Neural crest cell (in vitro differentiated cells): Measurements from ENCODE around the gene PRR14. TPM values are rescaled to one million over a fixed set of nuclear protein-coding genes. Genes with fewer than 3 reads are reported as not detected.
A peak's percentile ranks its signal among the peaks of the same experiment; 100 is the strongest.

Experiments used
- DNase-seq: peaks from one replicate; pipeline ENCODE4 v3.0.0; 2021; ENCODE audit warnings: low read depth, mixed read lengths, low spot score
- H3K27ac Mint-ChIP-seq: one replicate; pipeline ENCODE4 v1.8.0; 2021; ENCODE audit warnings: mild to moderate bottlenecking, mixed read lengths; ENCODE audit not compliant: unreplicated experiment
- H3K27me3 Mint-ChIP-seq: 2 replicates; pipeline ENCODE4 v1.8.0; 2021; ENCODE audit warnings: low read depth, mild to moderate bottlenecking, mixed read lengths
- H3K36me3 Mint-ChIP-seq: 2 replicates; pipeline ENCODE4 v1.8.0; 2021; ENCODE audit warnings: low read depth, mild to moderate bottlenecking, mixed read lengths
- H3K4me1 Mint-ChIP-seq: 2 replicates; pipeline ENCODE4 v1.8.0; 2021; ENCODE audit warnings: mixed read lengths
- H3K4me3 Mint-ChIP-seq: one replicate; pipeline ENCODE4 v1.8.0; 2021; ENCODE audit warnings: mild to moderate bottlenecking, mixed read lengths
- H3K9me3 Mint-ChIP-seq: 2 replicates; pipeline ENCODE4 v1.8.0; 2021; ENCODE audit warnings: mixed read lengths
- CTCF ChIP-seq: fragments of 200-600 bp; sonication (generic); conservative IDR thresholded peaks from 2 replicates; pipeline ENCODE4 v1.5.0; 2021; ENCODE audit warnings: antibody characterized with exemption, mild to moderate bottlenecking
- total RNA-seq: library from RNA; stranded (reverse); gene quantifications from 2 replicates; pipeline ENCODE4 v1.2.1, GENCODE V29; 2021

The PRR14 gene
- total RNA-seq, 1 donor from 2014 or later: 67.0 TPM

DNA sequence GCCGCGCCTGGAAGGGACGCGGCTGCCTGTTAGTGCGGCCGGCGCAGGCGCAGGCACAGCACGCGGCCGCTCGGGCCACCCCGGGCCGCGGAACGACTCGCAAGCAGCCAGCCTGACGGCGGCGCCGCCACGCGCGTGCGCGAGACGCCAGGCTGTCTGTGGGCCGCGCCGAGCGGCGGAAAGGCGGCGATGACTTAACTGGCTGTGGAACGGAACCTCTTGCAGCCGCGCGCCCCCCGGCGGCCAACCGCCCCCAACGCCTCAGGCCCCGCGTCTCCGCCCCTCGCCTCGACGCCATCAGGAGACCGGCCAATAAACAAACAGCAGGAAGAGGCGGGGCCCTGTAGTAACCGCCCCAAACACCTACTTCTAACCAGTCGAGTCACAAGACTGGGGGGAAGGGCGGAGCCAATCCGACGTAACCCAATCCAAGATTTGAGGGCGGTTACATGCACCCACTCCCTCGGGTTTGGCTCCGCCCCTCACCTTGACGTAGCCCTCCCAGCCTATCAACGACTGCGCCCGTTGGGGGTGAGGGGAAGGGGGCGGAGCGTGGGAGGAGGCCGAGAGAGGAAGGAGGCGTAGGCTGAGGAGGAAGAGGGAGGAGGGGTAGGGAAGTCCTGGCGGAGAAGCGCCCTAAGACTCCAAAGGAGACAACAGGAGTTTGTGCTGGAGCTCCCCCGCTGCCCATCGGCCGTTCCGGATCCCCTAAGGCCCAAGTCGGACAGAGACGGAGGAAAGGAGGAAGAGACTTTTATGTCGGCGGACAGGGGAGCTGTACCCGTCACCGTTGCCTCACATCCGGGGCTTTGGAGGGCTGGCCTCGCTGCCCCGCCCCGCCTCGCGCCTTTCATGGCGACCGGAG, 7.3 kb downstream of the PRR14 start, which contains the start of gene FBRS:
FBRS (plus strand) TSS at position 566 of the 865 bp plus-strand sequence. CDS start 1,088 bp downstream, outside the sequence.
- DNase-seq: peak; percentile 99
- H3K36me3 Mint-ChIP-seq: peaks cover 6% of the 10 kb centered on the region
- H3K27ac Mint-ChIP-seq: peak within 1 kb of the TSS; percentile 99
- H3K9me3 Mint-ChIP-seq: no peaks in the 10 kb centered on the region
- H3K4me3 Mint-ChIP-seq: peak within 1 kb of the TSS; percentile 97
- H3K4me1 Mint-ChIP-seq: peaks cover 33% of the 10 kb centered on the region
- peaks cover 3% of the 10 kb centered on the region for H3K27me3 Mint-ChIP-seq
- peak; percentile 79 for TF ChIP-seq CTCF

GRCh38 chr16:30658731-30659506, 8.2 kb downstream of the PRR14 start:
- Mint-ChIP-seq H3K27ac (peak overlapping the region; percentile 99), H3K4me1 (peaks cover 39% of the 10 kb centered on the region), H3K9me3 (no peaks in the 10 kb centered on the region), H3K27me3 (peaks cover 3% of the 10 kb centered on the region), H3K4me3 (peak overlapping the region; percentile 97), H3K36me3 (peaks cover 9% of the 10 kb centered on the region)
- DNase-seq: no peak
- TF ChIP-seq CTCF: no peak

DNA sequence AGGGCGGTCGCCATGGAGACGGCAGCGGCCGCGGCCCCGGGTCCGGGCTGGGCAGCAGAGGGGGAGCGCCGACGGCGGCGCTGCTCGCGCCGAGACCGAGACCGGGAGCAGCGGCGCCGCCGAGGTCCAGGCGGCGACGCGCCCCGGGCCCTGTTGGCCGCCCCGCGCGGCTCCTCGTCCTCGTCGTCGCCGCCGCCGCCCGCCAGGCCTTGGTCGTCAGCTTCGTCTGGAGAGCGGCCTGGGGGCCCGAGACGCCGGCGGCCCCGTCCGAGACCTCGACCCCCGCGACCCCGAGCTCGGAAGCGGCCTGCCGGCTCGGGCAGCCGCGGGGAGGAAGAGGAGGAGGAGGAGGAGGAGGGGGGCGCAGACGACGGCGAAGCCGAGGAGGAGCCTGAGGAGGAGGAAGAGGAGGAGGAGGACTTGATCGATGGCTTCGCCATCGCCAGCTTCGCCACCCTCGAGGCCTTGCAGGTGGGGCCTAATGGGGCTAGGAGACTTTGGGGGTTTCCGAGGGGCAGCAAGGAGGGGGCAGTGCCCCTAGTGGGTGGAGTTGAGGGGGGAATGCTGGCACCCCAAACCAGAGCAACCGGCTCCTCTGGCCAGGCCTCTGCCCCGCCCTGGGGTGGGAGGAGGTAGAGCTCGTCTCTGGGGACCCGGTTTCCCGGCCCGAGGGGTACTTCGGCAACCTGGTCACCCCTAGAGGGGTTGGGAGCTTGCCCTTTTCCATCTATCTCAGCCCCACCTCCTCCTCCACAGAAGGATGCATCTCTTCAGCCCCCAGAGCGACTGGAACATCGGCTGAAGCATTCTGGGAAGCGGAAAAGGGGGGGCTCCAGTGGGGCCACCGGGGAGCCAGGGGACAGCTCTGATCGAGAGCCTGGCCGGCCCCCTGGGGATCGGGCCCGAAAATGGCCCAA, 9.0 kb downstream of the PRR14 start:
- TF ChIP-seq CTCF: no peak
- Mint-ChIP-seq H3K27me3 (peaks cover 3% of the 10 kb centered on the region), H3K4me3 (peak overlapping the region; percentile 79), H3K27ac (no peak overlapping the region), H3K9me3 (no peaks in the 10 kb centered on the region), H3K36me3 (peaks cover 9% of the 10 kb centered on the region), H3K4me1 (peaks cover 39% of the 10 kb centered on the region)
- no peak for DNase-seq

- Mint-ChIP-seq H3K27ac (no peak overlapping the region), H3K27me3 (peaks cover 3% of the 10 kb centered on the region), H3K4me1 (peaks cover 39% of the 10 kb centered on the region), H3K9me3 (no peaks in the 10 kb centered on the region), H3K4me3 (peak overlapping the region; percentile 79), H3K36me3 (peaks cover 9% of the 10 kb centered on the region)
- TF ChIP-seq CTCF: no peak
- no peak for DNase-seq
Observed at GRCh38 chr16:30660424-30661261, 9.9 kb downstream of the PRR14 start.
